OCI-LY3 (cell line): Measurements from ENCODE around the gene PTBP3.

ENCODE experiments used
- CTCF ChIP-seq: fragments of 200-600, 300-600 bp; sonication (generic); IDR thresholded peaks from 2 replicates; pipeline ENCODE4 v1.5.1; 2014; ENCODE audit warnings: antibody characterized with exemption, low read length, low read depth
- EZH2phosphoT487 ChIP-seq: fragments of 200-600 bp; shearing (Covaris generic); IDR thresholded peaks from 2 replicates; pipeline ENCODE4 v1.6.1; 2018; ENCODE audit warnings: antibody characterized with exemption, mixed run types, low read depth

- TF ChIP-seq CTCF (no peak), EZH2phosphoT487 (no peak)
These were observed 68.0 kb downstream of the PTBP3 start for GRCh38 chr9:112265391-112265790.
